ENCODE data around the gene PHOSPHO2. TPM values are rescaled to one million over a fixed set of nuclear protein-coding genes. Genes with fewer than 3 reads are reported as not detected.

The PHOSPHO2 gene
- total RNA-seq, 4 donors from 2014 or later, result 6.1 to 10.5 (median 7.5) TPM

- H3K36me3 ChIP-seq, result no peaks in the 10 kb centered on the region
- H3K4me3 ChIP-seq, result peak overlapping the region; percentile 8 to 22
- no peaks in the 10 kb centered on the region for H3K9me3 ChIP-seq
- peak overlapping the region; percentile 8 to 62 for H3K27ac ChIP-seq
- H3K27me3 ChIP-seq, result no peaks in the 10 kb centered on the region
- peak in 1 of 2 donors; percentile 36 for DNase-seq
- intact Hi-C loops (cut with DNase I; ENCODE audit: low total_unique reads), result no loop called here
- H3K4me1 ChIP-seq, result peaks cover 0 to 8% of the 10 kb centered on the region in 2 donors
- no peak for TF ChIP-seq POLR2A (IDR thresholded peaks at IDR 0.05)
- TF ChIP-seq, protein P1, sequence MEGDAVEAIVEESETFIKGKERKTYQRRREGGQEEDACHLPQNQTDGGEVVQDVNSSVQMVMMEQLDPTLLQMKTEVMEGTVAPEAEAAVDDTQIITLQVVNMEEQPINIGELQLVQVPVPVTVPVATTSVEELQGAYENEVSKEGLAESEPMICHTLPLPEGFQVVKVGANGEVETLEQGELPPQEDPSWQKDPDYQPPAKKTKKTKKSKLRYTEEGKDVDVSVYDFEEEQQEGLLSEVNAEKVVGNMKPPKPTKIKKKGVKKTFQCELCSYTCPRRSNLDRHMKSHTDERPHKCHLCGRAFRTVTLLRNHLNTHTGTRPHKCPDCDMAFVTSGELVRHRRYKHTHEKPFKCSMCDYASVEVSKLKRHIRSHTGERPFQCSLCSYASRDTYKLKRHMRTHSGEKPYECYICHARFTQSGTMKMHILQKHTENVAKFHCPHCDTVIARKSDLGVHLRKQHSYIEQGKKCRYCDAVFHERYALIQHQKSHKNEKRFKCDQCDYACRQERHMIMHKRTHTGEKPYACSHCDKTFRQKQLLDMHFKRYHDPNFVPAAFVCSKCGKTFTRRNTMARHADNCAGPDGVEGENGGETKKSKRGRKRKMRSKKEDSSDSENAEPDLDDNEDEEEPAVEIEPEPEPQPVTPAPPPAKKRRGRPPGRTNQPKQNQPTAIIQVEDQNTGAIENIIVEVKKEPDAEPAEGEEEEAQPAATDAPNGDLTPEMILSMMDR (IDR thresholded peaks at IDR 0.05), result no peak
Measured at GRCh38 chr2:169715379-169716237, 21.3 kb downstream of the PHOSPHO2 start.

GRCh38 chr2:169716238-169716886 is 22.1 kb downstream of the PHOSPHO2 start:
- peak; percentile 49 to 54 for DNase-seq
- Histone ChIP-seq H3K9me3 (no peaks in the 10 kb centered on the region), H3K4me1 (peaks cover 0 to 8% of the 10 kb centered on the region in 2 donors), H3K27me3 (no peaks in the 10 kb centered on the region), H3K36me3 (no peaks in the 10 kb centered on the region), H3K27ac (peak overlapping the region; percentile 8 to 62), H3K4me3 (no peak overlapping the region)
- intact Hi-C loops (cut with DNase I; ENCODE audit: low total_unique reads), result no loop called here
- TF ChIP-seq POLR2A (IDR thresholded peaks at IDR 0.05), result no peak
- TF ChIP-seq, protein P1 (IDR thresholded peaks at IDR 0.05), result peak in 1 of 4 experiments; percentile 9

GRCh38 chr2:169716938-169717690 is 22.8 kb downstream of the PHOSPHO2 start:
- Histone ChIP-seq H3K36me3 (no peaks in the 10 kb centered on the region), H3K27ac (peak overlapping the region; percentile 8 to 62), H3K27me3 (no peaks in the 10 kb centered on the region), H3K4me3 (no peak overlapping the region), H3K9me3 (no peaks in the 10 kb centered on the region), H3K4me1 (peaks cover 0 to 8% of the 10 kb centered on the region in 2 donors)
- intact Hi-C loops (cut with DNase I; ENCODE audit: low total_unique reads), result no loop called here
- no peak for TF ChIP-seq POLR2A (IDR thresholded peaks at IDR 0.05)
- TF ChIP-seq, protein P1 (IDR thresholded peaks at IDR 0.05), result no peak
- peak in 1 of 2 donors; percentile 39 for DNase-seq

DNA sequence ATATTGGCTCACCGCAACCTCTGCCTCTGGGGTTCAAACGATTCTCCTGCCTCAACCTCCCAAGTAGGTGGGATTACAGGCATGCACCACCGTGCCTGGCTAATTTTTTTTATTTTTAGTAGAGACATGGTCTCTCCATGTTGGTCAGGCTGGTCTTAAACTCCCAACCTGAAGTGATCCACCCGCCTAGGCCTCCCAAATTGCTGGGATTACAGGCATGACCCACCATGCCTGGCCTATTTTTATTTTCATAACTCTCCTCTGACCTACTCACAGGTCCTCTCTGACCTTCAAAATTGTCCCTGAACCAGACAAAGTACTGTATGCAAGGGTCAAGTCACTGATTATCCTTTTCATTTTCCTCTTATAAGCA is 23.4 kb downstream of the PHOSPHO2 start:
- TF ChIP-seq POLR2A (IDR thresholded peaks at IDR 0.05), result no peak
- TF ChIP-seq, protein P1 (IDR thresholded peaks at IDR 0.05), result no peak
- intact Hi-C loops (cut with DNase I; ENCODE audit: low total_unique reads), result no loop called here
- no peaks in the 10 kb centered on the region for H3K9me3 ChIP-seq
- peak overlapping the region in 1 of 2 donors; percentile 62 for H3K27ac ChIP-seq
- H3K36me3 ChIP-seq, result no peaks in the 10 kb centered on the region
- no peaks in the 10 kb centered on the region for H3K27me3 ChIP-seq
- DNase-seq, result no peak
- H3K4me3 ChIP-seq, result no peak overlapping the region
- peaks cover 0 to 8% of the 10 kb centered on the region in 2 donors for H3K4me1 ChIP-seq
